Panc1 (cell line): Measurements from ENCODE around the gene APOE. TPM values are rescaled to one million over a fixed set of nuclear protein-coding genes. Genes with fewer than 3 reads are reported as not detected.
"Not testable (repeated sequence)": the region's sequence is repeated elsewhere in the genome, so short reads cannot be mapped to it uniquely, and the experiment has no call there.

Experiments used
- ATAC-seq: fragments of 200-7000 bp; cut with Tn5 transposase; 2 replicates; pipeline ENCODE4 v1.9.1; 2020; ENCODE audit warnings: mild to moderate bottlenecking, moderate library complexity
- BruUV-seq: library from RNA; stranded (reverse); fragments of 400-500 nt; replicated peaks from 2 replicates; lab custom pipeline; 2021; lab: Mats Ljungman, UMichigan
- CTCF ChIA-PET: fragments of 300-600 bp; sonication (Branson Sonifier 250); formaldehyde crosslinking; loops from one replicate; lab custom pipeline; 2022; ENCODE audit warnings: antibody characterized with exemption; lab: Charles Lee
- POLR2A ChIA-PET: fragments of 300-600 bp; sonication (Branson Sonifier 250); formaldehyde crosslinking; loops from one replicate; lab custom pipeline; 2022; ENCODE audit warnings: antibody characterized with exemption; lab: Charles Lee
- DNase-seq: peaks from one replicate; pipeline ENCODE4 v3.0.0-alpha.2; 2010; ENCODE audit warnings: low read depth, low spot score
- H3K27ac ChIP-seq: 2 replicates; pipeline ENCODE4 v1.5.1; 2011; ENCODE audit warnings: mild to moderate bottlenecking, low read length, inconsistent platforms
- H3K27me3 ChIP-seq: fragments of 200-500 bp; sonication (Bioruptor generic); 2 replicates; pipeline ENCODE4 v1.6.0; 2014; ENCODE audit warnings: low read length, inconsistent platforms; ENCODE audit not compliant: control insufficient read depth, insufficient read depth
- H3K36me3 ChIP-seq: fragments of 200-500 bp; sonication (Bioruptor generic); 2 replicates; pipeline ENCODE4 v1.5.1; 2014; ENCODE audit warnings: inconsistent platforms, mild to moderate bottlenecking, low read length, moderate library complexity; ENCODE audit not compliant: control insufficient read depth, insufficient read depth
- H3K4me1 ChIP-seq: 2 replicates; pipeline ENCODE4 v1.5.1; 2011; ENCODE audit warnings: inconsistent platforms, mild to moderate bottlenecking, low read length, moderate library complexity; ENCODE audit not compliant: control insufficient read depth, insufficient read depth
- H3K4me3 ChIP-seq, 2 experiments: 2 replicates each; pipeline ENCODE4 v1.5.1; 2011 to 2012; ENCODE audit warnings: low read depth in 2 of 2, low read length in 2 of 2, mild to moderate bottlenecking in 2 of 2, inconsistent platforms in 1 of 2, moderate library complexity in 1 of 2
- H3K9me3 ChIP-seq: fragments of 200-500 bp; sonication (Bioruptor generic); 2 replicates; pipeline ENCODE4 v1.5.1; 2014; ENCODE audit warnings: low read depth, mild to moderate bottlenecking, inconsistent platforms, low read length, moderate library complexity; ENCODE audit not compliant: control insufficient read depth, insufficient read depth
- POLR2AphosphoS5 ChIP-seq: IDR thresholded peaks from 2 replicates; pipeline ENCODE4 v1.6.1; 2012; ENCODE audit warnings: mild to moderate bottlenecking, low read depth, low read length, moderate library complexity
- REST ChIP-seq, 2 experiments: IDR thresholded peaks; 2 replicates each; pipeline ENCODE4 v1.6.1; 2011 to 2012; ENCODE audit warnings: low read depth in 2 of 2, control low read depth in 1 of 2, low read length in 1 of 2, mild to moderate bottlenecking in 1 of 2, moderate library complexity in 1 of 2; ENCODE audit not compliant: insufficient read depth in 1 of 2
- SIN3A ChIP-seq: IDR thresholded peaks from 2 replicates; pipeline ENCODE4 v1.6.1; 2012; ENCODE audit warnings: low read depth, mild to moderate bottlenecking, low read length, moderate library complexity, borderline replicate concordance; ENCODE audit not compliant: insufficient read depth
- TCF7L2 ChIP-seq: IDR thresholded peaks from 2 replicates; pipeline ENCODE4 v1.6.1; 2011; ENCODE audit warnings: mild to moderate bottlenecking, low read depth, low read length, inconsistent platforms
- in situ Hi-C: cut with HindIII; loops from 2 replicates; pipeline ENCODE4 v1.10.0; 2016; ENCODE audit warnings: low sequenced_read_pairs, low pct_unique_long_range_greater_than_20kb
- intact Hi-C: fragments of 100-400 bp; cut with micrococcal nuclease; formaldehyde crosslinking; loops from one replicate; pipeline ENCODE4 v1.10.0; 2022; ENCODE audit not compliant: unreplicated experiment
- total RNA-seq: library from RNA; stranded (reverse); gene quantifications from one replicate; pipeline ENCODE4 v1.2.1, GENCODE V29; 2021; ENCODE audit not compliant: unreplicated experiment
- TF ChIP-seq, protein P1 (sequence below): fragments of 450-650 bp; IDR thresholded peaks from 2 replicates; pipeline ENCODE4 v1.5.1; 2017; ENCODE audit warnings: mild to moderate bottlenecking

Gene APOE
- total RNA-seq, 1 experiment from 2014 or later = 780 TPM

DNA sequence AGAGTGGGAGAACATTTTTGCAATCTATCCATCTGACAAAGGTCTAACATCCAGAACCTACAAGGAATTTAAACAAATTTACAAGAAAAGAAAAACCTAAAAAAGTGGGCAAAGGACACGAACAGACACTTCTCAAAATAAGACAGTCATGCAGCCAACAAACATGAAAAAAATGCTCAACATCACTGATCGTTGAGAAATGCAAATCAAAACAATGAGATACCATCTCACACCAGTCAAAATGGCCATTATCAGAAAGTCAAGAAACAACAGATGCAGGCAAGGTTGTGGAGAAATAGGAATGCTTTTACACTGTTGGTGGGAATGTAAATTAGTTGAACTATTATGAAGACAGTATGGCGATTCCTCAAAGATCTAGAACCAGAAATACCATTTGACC lies 44.0 kb upstream of the APOE start:
- CTCF ChIA-PET, H3K27ac ChIP-seq, H3K27me3 ChIP-seq, H3K36me3 ChIP-seq, in situ Hi-C loops, H3K9me3 ChIP-seq, ATAC-seq, intact Hi-C loops, BruUV-seq, POLR2A ChIA-PET, H3K4me3 ChIP-seq, DNase-seq: not testable (repeated sequence)
- peaks cover 19% of the 10 kb centered on the region for H3K4me1 ChIP-seq

GRCh38 chr19:44863990-44864389 lies 41.6 kb upstream of the APOE start:
- H3K27ac ChIP-seq = no peak overlapping the region
- ATAC-seq = no peak
- H3K4me1 ChIP-seq = peaks cover 4% of the 10 kb centered on the region; the same call in 1 of the 2 replicates
- in situ Hi-C loops (no loop called here), intact Hi-C loops (no loop called here)
- no peak for DNase-seq
- no peak for TF ChIP-seq REST (IDR thresholded peaks at IDR 0.05; ENCODE audit: insufficient read depth in 1 of 2, low read depth in 2 of 2, low read length in 1 of 2)
- no peak for TF ChIP-seq POLR2AphosphoS5
- no peak for TF ChIP-seq TCF7L2
- no peak for TF ChIP-seq SIN3A
- TF ChIP-seq, protein P1, sequence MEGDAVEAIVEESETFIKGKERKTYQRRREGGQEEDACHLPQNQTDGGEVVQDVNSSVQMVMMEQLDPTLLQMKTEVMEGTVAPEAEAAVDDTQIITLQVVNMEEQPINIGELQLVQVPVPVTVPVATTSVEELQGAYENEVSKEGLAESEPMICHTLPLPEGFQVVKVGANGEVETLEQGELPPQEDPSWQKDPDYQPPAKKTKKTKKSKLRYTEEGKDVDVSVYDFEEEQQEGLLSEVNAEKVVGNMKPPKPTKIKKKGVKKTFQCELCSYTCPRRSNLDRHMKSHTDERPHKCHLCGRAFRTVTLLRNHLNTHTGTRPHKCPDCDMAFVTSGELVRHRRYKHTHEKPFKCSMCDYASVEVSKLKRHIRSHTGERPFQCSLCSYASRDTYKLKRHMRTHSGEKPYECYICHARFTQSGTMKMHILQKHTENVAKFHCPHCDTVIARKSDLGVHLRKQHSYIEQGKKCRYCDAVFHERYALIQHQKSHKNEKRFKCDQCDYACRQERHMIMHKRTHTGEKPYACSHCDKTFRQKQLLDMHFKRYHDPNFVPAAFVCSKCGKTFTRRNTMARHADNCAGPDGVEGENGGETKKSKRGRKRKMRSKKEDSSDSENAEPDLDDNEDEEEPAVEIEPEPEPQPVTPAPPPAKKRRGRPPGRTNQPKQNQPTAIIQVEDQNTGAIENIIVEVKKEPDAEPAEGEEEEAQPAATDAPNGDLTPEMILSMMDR = no peak
- no TSS peak for BruUV-seq
- H3K27me3 ChIP-seq = no peaks in the 10 kb centered on the region
- no peaks in the 10 kb centered on the region for H3K9me3 ChIP-seq
- POLR2A ChIA-PET = no interaction called here
- H3K36me3 ChIP-seq = peaks cover 2% of the 10 kb centered on the region; the same call in 1 of the 2 replicates
- CTCF ChIA-PET = no interaction called here
- no peak overlapping the region for H3K4me3 ChIP-seq

DNA sequence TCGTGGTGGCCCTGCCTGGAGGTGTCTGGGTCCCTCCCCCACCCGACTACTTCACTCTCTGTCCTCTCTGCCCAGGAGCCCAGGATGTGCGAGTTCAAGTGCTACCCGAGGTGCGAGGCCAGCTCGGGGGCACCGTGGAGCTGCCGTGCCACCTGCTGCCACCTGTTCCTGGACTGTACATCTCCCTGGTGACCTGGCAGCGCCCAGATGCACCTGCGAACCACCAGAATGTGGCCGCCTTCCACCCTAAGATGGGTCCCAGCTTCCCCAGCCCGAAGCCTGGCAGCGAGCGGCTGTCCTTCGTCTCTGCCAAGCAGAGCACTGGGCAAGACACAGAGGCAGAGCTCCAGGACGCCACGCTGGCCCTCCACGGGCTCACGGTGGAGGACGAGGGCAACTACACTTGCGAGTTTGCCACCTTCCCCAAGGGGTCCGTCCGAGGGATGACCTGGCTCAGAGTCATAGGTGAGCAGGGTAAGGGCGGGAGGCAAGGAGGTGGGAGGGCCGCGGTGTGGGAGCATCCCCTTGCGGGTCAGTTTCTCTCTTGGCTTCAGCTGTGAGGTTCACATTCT lies 40.3 kb upstream of the APOE start:
- TF ChIP-seq SIN3A (no peak), REST (IDR thresholded peaks at IDR 0.05; ENCODE audit: insufficient read depth in 1 of 2, low read depth in 2 of 2, low read length in 1 of 2) (no peak), TCF7L2 (no peak), POLR2AphosphoS5 (no peak)
- TF ChIP-seq, protein P1 = no peak
- DNase-seq (no peak), ATAC-seq (no peak)
- no TSS peak for BruUV-seq
- H3K9me3 ChIP-seq = no peaks in the 10 kb centered on the region
- CTCF ChIA-PET = interaction anchor here (0.6 kb wide), 1 partner anchor 460 kb away, joined by 6 read pairs; no protein-coding TSS in a partner anchor
- H3K36me3 ChIP-seq = peaks cover 2% of the 10 kb centered on the region; the same call in 1 of the 2 replicates
- H3K27me3 ChIP-seq = no peaks in the 10 kb centered on the region
- no peak overlapping the region for H3K4me3 ChIP-seq
- no peak overlapping the region for H3K27ac ChIP-seq
- in situ Hi-C loops = no loop called here
- no peaks in the 10 kb centered on the region for H3K4me1 ChIP-seq
- POLR2A ChIA-PET = no interaction called here
- intact Hi-C loops = no loop called here
